NCI-H446 treated with DMSO at 0.1 percent for 48 hours (cell line): ENCODE measurements around the gene VRK1.
"Not testable (repeated sequence)": the region's sequence is repeated elsewhere in the genome, so short reads cannot be mapped to it uniquely, and the experiment has no call there.

ENCODE experiments used
- DNase-seq: peaks from one replicate; lab custom pipeline; 2025; lab: John Stamatoyannopoulos, UW

The VRK1 gene, protein sequence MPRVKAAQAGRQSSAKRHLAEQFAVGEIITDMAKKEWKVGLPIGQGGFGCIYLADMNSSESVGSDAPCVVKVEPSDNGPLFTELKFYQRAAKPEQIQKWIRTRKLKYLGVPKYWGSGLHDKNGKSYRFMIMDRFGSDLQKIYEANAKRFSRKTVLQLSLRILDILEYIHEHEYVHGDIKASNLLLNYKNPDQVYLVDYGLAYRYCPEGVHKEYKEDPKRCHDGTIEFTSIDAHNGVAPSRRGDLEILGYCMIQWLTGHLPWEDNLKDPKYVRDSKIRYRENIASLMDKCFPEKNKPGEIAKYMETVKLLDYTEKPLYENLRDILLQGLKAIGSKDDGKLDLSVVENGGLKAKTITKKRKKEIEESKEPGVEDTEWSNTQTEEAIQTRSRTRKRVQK

DNA sequence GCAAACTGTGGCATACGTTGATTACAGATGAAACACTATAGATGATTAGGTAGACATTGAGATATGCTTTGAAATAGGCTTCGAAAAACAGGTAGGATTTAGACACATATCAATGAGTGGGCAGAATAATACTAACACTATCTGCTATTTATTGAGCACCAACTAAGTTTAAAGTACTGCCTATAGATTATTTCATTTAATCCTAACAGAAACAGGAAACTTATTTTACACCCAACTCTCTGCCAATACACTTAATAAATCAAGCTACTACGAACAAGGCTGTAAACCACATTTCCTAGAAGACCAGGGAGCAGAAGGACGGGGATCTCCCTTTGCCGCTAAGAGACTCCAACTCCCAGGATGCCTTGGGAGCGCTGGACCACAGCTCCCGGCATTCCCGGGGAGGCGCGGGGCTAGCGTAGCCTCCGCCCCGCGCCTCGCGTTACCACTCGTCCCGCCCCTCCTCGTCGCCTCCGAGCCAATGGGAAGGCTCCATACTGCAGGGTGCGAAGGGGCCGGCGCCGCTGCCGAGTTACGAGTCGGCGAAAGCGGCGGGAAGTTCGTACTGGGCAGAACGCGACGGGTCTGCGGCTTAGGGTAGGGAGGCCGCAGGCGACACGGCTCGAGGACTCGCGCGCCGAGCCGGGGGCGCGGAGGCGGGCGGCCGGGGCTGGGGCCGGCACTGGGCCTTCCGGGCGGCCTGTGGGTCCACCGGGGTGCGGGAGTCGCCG, at the start of gene VRK1:
VRK1 (plus strand) TSS at position 532 of the 731 bp plus-strand sequence. CDS start 36,090 bp downstream, outside the sequence.
- peak; percentile 97 for DNase-seq

DNA sequence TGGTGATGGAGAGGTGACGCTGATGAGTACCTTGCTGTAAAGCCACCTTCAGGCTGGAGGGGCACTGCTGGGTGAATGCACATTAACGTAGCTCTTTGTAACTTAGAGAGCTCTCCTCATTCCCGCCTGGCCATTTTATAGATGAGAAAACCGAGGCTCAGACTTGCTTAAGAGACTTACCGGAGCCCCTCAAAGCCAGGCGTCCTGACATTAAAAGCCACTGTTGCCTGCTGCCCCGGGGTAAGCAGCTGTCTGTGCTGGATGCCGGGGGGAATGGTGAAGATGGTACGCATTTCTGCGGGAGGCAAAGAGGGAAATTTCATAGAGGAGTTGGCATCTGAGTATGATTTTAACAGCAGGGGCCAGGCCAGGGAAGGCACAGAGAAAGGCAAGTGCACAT, 49.6 kb upstream of the VRK1 start:
- DNase-seq = no peak

GRCh38 chr14:96748362-96748761, 48.8 kb upstream of the VRK1 start:
- DNase-seq = no peak

DNA sequence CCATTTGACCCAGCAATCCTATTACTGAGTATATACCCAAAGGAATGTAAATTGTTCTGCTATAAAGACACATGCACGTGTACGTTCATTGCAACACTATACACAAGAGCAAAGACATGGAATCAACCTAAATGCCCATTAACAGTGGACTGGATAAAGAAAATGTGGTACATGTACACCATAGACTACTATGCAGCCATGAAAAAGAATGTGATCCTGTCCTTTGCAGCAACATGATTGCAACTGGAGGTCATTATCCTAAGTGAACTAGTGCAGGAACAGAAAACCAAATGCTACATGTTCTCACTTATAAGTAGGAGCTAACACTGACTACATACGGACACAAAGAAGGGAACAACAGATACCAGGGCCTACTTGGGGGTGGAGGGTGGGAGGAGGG, 45.7 kb upstream of the VRK1 start:
- no peak for DNase-seq

GRCh38 chr14:96752125-96752524, 45.1 kb upstream of the VRK1 start:
- no peak for DNase-seq

DNA sequence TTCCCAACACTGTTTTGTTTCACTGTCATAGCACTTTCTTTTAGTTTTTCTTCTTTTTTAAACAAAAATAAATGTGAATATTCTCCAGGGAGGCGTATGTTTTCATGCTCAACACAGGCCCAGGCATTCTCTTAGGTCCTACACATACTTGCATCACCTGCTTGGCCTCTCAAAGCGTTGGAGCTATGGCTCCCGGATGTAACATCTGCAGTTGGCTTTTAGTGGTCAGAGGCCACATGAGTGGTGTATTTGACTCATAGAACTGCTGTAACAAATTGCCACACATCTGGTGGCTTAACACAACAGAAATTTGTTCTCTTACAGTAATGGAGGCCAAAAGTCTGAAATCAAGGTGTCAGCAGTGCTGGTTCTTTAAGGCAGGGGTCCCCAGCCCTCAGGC, 44.6 kb upstream of the VRK1 start:
- DNase-seq = no peak

- no peak for DNase-seq
Measured at GRCh38 chr14:96754162-96754844, 42.9 kb upstream of the VRK1 start.

GRCh38 chr14:96754845-96755184, 42.4 kb upstream of the VRK1 start:
- DNase-seq = peak; percentile 97

GRCh38 chr14:96756745-96757144, 40.4 kb upstream of the VRK1 start:
- DNase-seq = no peak

DNA sequence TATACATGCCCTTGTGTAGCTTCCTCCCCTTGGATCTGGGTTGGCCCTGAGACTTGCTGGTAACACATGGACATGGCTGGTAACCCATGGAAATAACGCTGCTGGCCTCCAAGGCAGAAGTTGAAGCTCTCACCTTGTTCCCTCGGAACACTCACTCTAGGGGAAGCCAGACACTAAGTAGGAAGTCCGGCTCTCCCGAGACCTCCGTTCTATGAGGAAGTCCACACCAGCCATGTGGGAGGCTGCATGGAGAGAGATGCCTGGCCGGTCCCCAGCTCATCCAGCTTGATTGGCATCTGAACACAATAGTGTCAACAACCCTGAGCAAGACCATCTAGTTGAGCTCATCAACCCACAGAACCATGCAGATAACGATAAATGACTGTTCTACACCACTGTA, 39.7 kb upstream of the VRK1 start:
- DNase-seq = no peak

DNA sequence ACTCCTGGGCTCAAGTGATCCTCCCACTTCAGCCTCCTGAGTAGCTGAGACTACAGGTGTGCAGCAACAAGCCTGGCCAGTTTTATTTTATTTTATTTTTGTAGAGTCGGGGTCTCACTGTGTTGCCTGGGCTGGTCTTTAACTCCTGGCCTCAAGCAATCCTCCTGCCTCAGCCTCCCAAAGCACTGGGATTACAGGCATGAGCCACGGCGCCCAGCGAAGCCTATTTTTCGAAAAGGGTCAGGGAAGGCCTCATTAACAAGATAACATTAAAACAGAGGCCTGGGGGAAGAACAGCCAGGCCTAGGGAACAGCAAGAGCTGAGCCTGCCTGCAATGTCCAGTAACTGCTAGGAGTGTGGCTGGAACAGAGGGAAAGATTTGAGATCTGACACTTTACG, 36.1 kb upstream of the VRK1 start:
- no peak for DNase-seq

DNA sequence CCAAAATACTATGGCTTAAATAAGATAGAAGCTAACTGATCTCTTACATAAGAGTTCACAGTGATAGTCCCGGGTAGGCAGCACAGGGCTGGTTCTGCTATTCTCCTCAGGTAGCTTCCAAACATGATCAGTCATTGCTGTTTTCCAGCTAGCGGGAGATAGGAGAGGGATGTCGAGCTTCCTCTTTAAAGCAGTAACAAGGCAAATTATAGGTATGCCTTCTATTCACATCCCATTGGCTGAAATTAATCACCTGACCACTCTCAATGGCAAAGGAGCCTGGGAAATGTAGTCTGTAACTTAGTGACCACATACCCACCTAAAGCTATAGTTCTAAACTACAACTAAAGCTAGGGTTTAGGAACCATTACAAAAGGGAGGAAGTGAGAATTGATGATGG, 34.5 kb upstream of the VRK1 start:
- DNase-seq = peak; percentile 56

DNA sequence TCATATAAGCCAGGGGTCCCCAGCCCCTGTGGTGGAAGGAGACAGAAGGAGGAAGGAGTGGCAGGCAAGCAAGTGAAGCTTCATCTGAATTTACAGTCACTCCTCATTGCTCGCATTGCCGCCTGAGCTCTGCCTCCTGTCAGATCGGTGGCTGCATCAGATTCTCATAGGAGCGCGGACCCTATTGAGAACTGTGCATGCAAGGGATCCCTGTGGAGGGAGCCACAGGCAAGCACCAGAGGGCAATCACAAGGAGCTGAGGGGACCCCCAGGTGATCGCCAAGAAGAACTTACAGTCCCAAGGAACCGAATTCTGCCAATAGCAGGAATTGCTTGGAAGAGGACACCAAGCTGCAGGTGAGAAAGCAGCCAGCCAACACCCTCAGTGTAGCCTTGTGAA, 33.2 kb upstream of the VRK1 start:
- no peak for DNase-seq

- not testable (repeated sequence) for DNase-seq
Measured at GRCh38 chr14:96765205-96765604, 32.0 kb upstream of the VRK1 start.

DNA sequence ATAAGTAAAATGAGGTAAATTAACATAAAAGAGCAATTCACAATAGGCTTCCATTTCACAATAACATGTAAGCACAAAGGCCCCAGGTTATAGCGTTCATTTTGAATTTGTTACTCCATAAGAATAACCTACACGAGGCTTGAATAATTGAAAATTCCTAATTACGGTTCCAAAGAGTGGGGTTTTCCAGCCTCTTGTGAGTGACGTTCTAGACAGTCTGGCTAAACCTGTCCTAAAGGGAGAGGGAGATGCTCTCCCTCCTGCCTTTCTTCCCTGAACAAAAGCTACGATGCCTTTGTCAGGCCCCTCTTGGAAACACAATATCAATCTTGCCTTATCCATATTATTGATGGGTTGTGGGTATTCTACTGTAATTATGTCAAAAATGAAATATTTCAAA, 24.3 kb upstream of the VRK1 start:
- DNase-seq = no peak

- DNase-seq = no peak
Measured at GRCh38 chr14:96776791-96777190, 20.4 kb upstream of the VRK1 start.

- no peak for DNase-seq
Measured at GRCh38 chr14:96780500-96780899, 16.7 kb upstream of the VRK1 start.

DNA sequence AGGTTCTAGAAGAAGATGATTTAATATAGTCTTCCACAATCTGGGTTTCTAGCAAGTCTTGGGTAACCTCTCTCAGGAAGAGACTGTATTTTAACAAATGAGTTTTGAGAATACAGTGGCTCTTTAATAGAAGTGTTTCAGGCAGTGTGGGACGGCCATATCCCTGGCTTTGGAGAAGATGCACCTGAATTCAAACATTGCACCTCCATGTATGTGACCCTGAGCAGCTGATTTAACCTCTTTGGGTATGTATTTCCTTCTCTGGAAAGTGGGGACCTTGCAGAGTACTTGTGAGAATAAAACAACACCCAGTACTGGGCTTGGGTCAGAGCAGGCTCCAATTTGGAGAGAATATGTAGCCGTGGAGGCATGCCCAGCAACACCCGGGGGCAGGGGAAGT, 15.8 kb upstream of the VRK1 start:
- no peak for DNase-seq

DNA sequence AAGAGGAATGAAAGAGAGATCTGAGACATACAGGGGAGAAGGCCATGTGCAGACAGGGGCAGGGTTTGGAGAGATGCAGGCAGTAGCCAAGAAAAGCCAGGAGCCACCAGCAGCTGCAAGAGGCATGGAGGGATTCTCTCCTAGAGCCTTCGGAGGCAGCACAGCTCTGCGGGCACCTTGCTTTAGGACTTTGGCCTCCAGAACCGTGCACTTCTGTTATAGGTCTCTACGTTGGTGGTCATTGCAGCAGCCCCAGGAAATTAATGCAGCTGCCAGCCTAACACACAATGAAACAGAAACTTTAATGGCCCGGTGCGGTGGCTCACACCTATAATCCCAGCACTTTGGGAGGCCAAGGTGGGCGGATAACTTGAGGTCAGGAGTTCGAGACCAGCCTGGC, 14.7 kb upstream of the VRK1 start:
- DNase-seq = no peak

- DNase-seq = no peak
Measured at GRCh38 chr14:96783043-96783914, 13.9 kb upstream of the VRK1 start.

DNA sequence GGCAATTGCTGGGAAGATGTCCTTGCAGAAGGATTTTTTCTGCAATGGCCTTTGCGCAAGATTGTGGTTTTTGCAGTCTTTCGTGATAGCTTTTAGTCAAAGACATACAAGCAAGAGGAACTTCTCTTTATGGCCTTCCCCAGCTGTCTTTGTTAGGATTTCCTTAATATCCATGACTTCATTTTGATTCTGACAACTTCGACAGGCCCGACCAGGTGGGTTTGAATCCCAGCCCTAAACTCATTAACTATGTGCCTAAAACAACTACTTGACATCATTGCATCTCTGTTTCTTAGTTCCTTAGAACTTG, 13.3 kb upstream of the VRK1 start:
- DNase-seq = no peak

DNA sequence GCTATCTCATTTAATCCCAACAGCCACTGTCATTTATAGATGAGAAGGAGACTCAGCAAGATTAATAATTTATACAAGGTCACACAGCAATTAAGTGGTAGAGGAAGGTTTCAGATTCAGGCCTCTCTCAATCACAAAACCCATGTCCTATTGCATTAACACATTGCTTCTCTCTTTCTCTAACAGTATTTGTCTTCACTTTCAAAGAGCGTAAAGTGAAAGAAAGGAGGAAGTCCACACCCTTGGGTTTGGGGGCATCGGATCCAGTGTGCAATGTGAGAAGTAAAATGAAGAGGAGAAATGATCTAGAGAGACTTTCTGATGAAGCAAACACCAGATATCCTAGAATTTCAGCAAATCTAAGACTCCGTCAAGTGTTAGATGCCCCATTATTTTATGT, 7.0 kb upstream of the VRK1 start:
- no peak for DNase-seq
